Neural progenitor cell (in vitro differentiated cells): ENCODE measurements around the gene METRN. TPM values are rescaled to one million over a fixed set of nuclear protein-coding genes. Genes with fewer than 3 reads are reported as not detected.

Experiments used
- DNase-seq: peaks from one replicate; pipeline ENCODE4 v3.0.0-alpha.2; 2016; ENCODE audit warnings: low spot score
- H2AFZ ChIP-seq: fragments of 200-600 bp; sonication (generic); replicated peaks from 2 replicates; pipeline ENCODE4 v1.6.1; 2016; ENCODE audit warnings: antibody characterized with exemption
- H3F3A ChIP-seq: fragments of 200-600 bp; sonication (generic); 2 replicates; pipeline ENCODE4 v1.6.1; 2016; ENCODE audit warnings: antibody characterized with exemption, low read depth
- H3K27ac ChIP-seq: fragments of 200-600 bp; sonication (generic); 2 replicates; pipeline ENCODE4 v1.5.1; 2016; ENCODE audit warnings: mild to moderate bottlenecking
- H3K27me3 ChIP-seq: fragments of 200-600 bp; sonication (generic); 2 replicates; pipeline ENCODE4 v1.6.1; 2016; ENCODE audit warnings: mild to moderate bottlenecking, moderate library complexity
- H3K36me3 ChIP-seq: fragments of 200-600 bp; sonication (generic); 2 replicates; pipeline ENCODE4 v1.5.1; 2016
- H3K4me1 ChIP-seq: fragments of 200-600 bp; sonication (generic); 2 replicates; pipeline ENCODE4 v1.6.1; 2016; ENCODE audit warnings: mixed run types
- H3K4me2 ChIP-seq: fragments of 200-600 bp; sonication (generic); 2 replicates; pipeline ENCODE4 v1.6.1; 2016
- H3K4me3 ChIP-seq: fragments of 200-600 bp; sonication (generic); 2 replicates; pipeline ENCODE4 v1.5.1; 2016
- H3K79me2 ChIP-seq: fragments of 200-600 bp; sonication (generic); 2 replicates; pipeline ENCODE4 v1.6.1; 2016; ENCODE audit warnings: low read depth
- H3K9ac ChIP-seq: fragments of 200-600 bp; sonication (generic); 2 replicates; pipeline ENCODE4 v1.6.1; 2016
- H3K9me3 ChIP-seq: fragments of 200-600 bp; sonication (generic); 2 replicates; pipeline ENCODE4 v1.5.1; 2016; ENCODE audit warnings: low read depth
- H4K20me1 ChIP-seq: fragments of 200-600 bp; sonication (generic); 2 replicates; pipeline ENCODE4 v1.6.1; 2016; ENCODE audit warnings: low read depth
- H3K27ac Mint-ChIP-seq: 3 replicates; pipeline ENCODE4 v1.8.0; 2021; ENCODE audit warnings: mixed read lengths
- H3K27me3 Mint-ChIP-seq: 2 replicates; pipeline ENCODE4 v1.8.0; 2022; ENCODE audit warnings: low read depth, mild to moderate bottlenecking, inconsistent platforms, moderate library complexity, mixed read lengths; ENCODE audit not compliant: insufficient read depth
- H3K36me3 Mint-ChIP-seq: 3 replicates; pipeline ENCODE4 v1.8.0; 2021; ENCODE audit warnings: mixed read lengths
- H3K4me1 Mint-ChIP-seq: 3 replicates; pipeline ENCODE4 v1.8.0; 2021; ENCODE audit warnings: mixed read lengths
- H3K4me3 Mint-ChIP-seq: 3 replicates; pipeline ENCODE4 v1.8.0; 2021; ENCODE audit warnings: mild to moderate bottlenecking, moderate library complexity, mixed read lengths
- H3K9me3 Mint-ChIP-seq: 3 replicates; pipeline ENCODE4 v1.8.0; 2020; ENCODE audit warnings: mixed read lengths
- EZH2 ChIP-seq: fragments of 200-600 bp; sonication (generic); IDR thresholded peaks from 2 replicates; pipeline ENCODE4 v1.6.1; 2017; ENCODE audit warnings: antibody characterized with exemption, mild to moderate bottlenecking, moderate library complexity
- EZH2phosphoT487 ChIP-seq: fragments of 200-600 bp; sonication (generic); IDR thresholded peaks from 2 replicates; pipeline ENCODE4 v1.6.1; 2017; ENCODE audit warnings: antibody characterized with exemption
- total RNA-seq: library from RNA; depleted of rRNA; stranded (reverse); fragments of >200 nt; gene quantifications from 2 replicates; pipeline ENCODE4 v1.2.3, GENCODE V29; 2015; ENCODE audit warnings: low replicate concordance
- TF ChIP-seq, protein P1 (sequence below): fragments of 200-600 bp; sonication (generic); IDR thresholded peaks from 2 replicates; pipeline ENCODE4 v1.5.1; 2017; ENCODE audit warnings: antibody characterized with exemption, mild to moderate bottlenecking

The METRN gene
- total RNA-seq, 1 donor from 2014 or later: 24.3 TPM

GRCh38 chr16:667780-668518 lies 47.0 kb upstream of the METRN start, which contains the start of gene RHOT2:
Gene RHOT2 (plus strand): TSS chr16:668132. CDS start chr16:668200, 68 bp downstream.
- Mint-ChIP-seq H3K9me3 (no peaks in the 10 kb centered on the region), H3K4me3 (peak within 1 kb of the TSS; percentile 84), H3K4me1 (peaks cover 3% of the 10 kb centered on the region), H3K27ac (no peak within 1 kb of the TSS), H3K27me3 (peaks cover 4% of the 10 kb centered on the region), H3K36me3 (no peaks in the 10 kb centered on the region)
- no peak for TF ChIP-seq EZH2
- TF ChIP-seq, protein P1, sequence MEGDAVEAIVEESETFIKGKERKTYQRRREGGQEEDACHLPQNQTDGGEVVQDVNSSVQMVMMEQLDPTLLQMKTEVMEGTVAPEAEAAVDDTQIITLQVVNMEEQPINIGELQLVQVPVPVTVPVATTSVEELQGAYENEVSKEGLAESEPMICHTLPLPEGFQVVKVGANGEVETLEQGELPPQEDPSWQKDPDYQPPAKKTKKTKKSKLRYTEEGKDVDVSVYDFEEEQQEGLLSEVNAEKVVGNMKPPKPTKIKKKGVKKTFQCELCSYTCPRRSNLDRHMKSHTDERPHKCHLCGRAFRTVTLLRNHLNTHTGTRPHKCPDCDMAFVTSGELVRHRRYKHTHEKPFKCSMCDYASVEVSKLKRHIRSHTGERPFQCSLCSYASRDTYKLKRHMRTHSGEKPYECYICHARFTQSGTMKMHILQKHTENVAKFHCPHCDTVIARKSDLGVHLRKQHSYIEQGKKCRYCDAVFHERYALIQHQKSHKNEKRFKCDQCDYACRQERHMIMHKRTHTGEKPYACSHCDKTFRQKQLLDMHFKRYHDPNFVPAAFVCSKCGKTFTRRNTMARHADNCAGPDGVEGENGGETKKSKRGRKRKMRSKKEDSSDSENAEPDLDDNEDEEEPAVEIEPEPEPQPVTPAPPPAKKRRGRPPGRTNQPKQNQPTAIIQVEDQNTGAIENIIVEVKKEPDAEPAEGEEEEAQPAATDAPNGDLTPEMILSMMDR: peak; percentile 93
- no peak for TF ChIP-seq EZH2phosphoT487
- Histone ChIP-seq H3K9me3 (no peaks in the 10 kb centered on the region), H3K4me1 (peaks cover 8% of the 10 kb centered on the region), H3K36me3 (no peaks in the 10 kb centered on the region), H3K4me2 (peak within 1 kb of the TSS; percentile 90), H2AFZ (no peak within 1 kb of the TSS), H3F3A (peaks cover 2% of the 10 kb centered on the region), H3K9ac (peak within 1 kb of the TSS; percentile 73), H4K20me1 (peaks cover 22% of the 10 kb centered on the region), H3K27ac (no peak within 1 kb of the TSS), H3K27me3 (no peaks in the 10 kb centered on the region), H3K4me3 (peak within 1 kb of the TSS; percentile 89), H3K79me2 (peaks cover 15% of the 10 kb centered on the region)
- DNase-seq: peak; percentile 98

DNA sequence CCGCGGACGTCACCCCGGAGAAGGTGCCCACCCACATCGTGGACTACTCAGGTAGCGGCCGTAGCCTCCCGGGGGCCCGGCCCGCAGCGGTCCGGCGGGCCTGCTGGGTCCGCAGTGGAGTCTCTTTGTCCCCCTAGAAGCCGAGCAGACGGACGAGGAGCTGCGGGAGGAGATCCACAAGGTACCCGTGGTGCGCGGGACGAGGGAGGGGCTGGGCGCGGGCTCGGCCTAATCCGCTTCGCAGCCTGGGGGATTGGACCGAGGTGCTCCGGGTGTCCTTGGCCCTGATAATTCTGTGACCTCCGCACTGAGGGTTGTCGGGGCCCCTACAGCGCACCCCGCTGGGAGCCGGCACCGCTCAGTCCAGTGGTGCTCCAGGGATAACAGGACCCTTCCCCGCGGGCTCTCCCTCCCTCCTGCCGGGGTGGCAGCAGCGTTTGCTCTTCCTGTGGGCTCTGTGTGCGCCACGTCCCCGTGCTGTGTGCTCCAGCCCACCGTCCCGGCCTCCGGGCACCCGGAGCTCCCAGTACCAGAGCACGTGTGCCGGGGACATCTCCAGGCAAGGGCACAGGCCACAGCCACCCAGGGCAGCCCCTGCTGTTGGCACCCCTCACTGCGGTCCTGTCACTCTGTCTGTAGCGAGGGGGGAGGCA lies 46.3 kb upstream of the METRN start:
- no peak overlapping the region for H2AFZ ChIP-seq
- H3K9me3 Mint-ChIP-seq: no peaks in the 10 kb centered on the region
- H3K36me3 ChIP-seq: no peaks in the 10 kb centered on the region
- H3K4me1 ChIP-seq: peaks cover 8% of the 10 kb centered on the region
- no peaks in the 10 kb centered on the region for H3K27me3 ChIP-seq
- H3K9me3 ChIP-seq: no peaks in the 10 kb centered on the region
- peak overlapping the region; percentile 89 for H3K4me3 ChIP-seq
- peak overlapping the region; percentile 84 for H3K4me3 Mint-ChIP-seq
- peaks cover 7% of the 10 kb centered on the region for H3F3A ChIP-seq
- peaks cover 3% of the 10 kb centered on the region for H3K4me1 Mint-ChIP-seq
- H3K27me3 Mint-ChIP-seq: peaks cover 2% of the 10 kb centered on the region
- peaks cover 15% of the 10 kb centered on the region for H3K79me2 ChIP-seq
- no peak overlapping the region for H3K27ac Mint-ChIP-seq
- H3K9ac ChIP-seq: peak overlapping the region; percentile 73
- H3K36me3 Mint-ChIP-seq: no peaks in the 10 kb centered on the region
- no peak overlapping the region for H3K27ac ChIP-seq
- H3K4me2 ChIP-seq: peak overlapping the region; percentile 90
- TF ChIP-seq EZH2phosphoT487: no peak
- TF ChIP-seq, protein P1: no peak
- no peak for TF ChIP-seq EZH2
- peak; percentile 53 for DNase-seq
- H4K20me1 ChIP-seq: peaks cover 23% of the 10 kb centered on the region

- Histone ChIP-seq H3K27ac (no peak overlapping the region), H4K20me1 (peaks cover 33% of the 10 kb centered on the region), H2AFZ (no peak overlapping the region), H3F3A (peaks cover 16% of the 10 kb centered on the region), H3K4me1 (peaks cover 8% of the 10 kb centered on the region), H3K4me3 (no peak overlapping the region), H3K36me3 (no peaks in the 10 kb centered on the region), H3K79me2 (peaks cover 15% of the 10 kb centered on the region), H3K9me3 (no peaks in the 10 kb centered on the region), H3K9ac (no peak overlapping the region), H3K4me2 (no peak overlapping the region), H3K27me3 (no peaks in the 10 kb centered on the region)
- Mint-ChIP-seq H3K36me3 (no peaks in the 10 kb centered on the region), H3K4me1 (peaks cover 3% of the 10 kb centered on the region), H3K27me3 (peaks cover 3% of the 10 kb centered on the region), H3K27ac (no peak overlapping the region), H3K4me3 (peak overlapping the region; percentile 84), H3K9me3 (no peaks in the 10 kb centered on the region)
- TF ChIP-seq, protein P1: no peak
- TF ChIP-seq EZH2phosphoT487 (no peak), EZH2 (no peak)
- DNase-seq: no peak
Observed at GRCh38 chr16:669666-670065, 45.3 kb upstream of the METRN start.
